HG02840 (cell line): Measurements from ENCODE around the gene CPNE7.

ENCODE experiments used
- ATAC-seq: cut with Tn5 transposase; IDR thresholded peaks from one replicate; pipeline ENCODE4 v1.9.1; 2021; ENCODE audit warnings: mild to moderate bottlenecking, moderate library complexity, moderate number of reproducible peaks; ENCODE audit not compliant: unreplicated experiment, low FRiP score

CPNE7 gene

DNA sequence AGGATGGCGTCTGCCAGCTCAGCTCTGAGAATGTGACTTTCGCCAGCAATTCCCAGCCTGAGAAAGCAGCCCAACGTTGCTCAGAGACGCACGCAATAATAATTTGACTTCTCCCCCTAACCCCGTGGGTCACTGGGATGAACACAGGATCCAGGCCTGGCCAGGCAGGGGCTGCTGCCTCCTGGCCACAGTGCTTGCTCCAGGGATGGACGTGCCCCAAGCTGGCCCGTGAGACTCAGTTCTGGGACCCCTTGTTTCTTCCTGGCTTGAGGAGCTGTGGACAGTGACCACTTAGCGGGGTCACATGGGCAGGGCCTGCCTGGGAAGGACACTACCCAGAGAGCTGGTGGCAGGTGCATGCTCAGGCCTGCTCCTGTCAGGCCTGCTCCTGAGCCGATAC, 24.3 kb downstream of the CPNE7 start:
- ATAC-seq: no peak

DNA sequence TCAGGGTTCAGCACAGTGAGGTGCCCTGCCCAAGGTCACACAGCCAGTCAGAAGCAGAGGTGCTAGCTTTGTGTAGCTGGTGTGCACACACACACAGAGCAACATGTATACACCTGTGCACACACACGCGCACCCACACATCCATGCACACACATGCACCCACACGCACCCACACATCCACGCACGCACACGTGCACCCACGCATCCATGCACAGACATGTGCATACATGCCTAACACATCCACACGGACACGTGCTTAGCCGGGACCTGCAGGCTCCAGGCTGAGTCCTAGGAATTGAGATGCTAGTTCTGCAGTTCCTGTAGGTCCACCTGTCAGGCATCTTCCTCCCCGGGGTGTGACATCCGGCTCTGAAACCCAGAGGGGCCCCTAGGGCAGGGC, 24.9 kb downstream of the CPNE7 start:
- ATAC-seq: no peak

DNA sequence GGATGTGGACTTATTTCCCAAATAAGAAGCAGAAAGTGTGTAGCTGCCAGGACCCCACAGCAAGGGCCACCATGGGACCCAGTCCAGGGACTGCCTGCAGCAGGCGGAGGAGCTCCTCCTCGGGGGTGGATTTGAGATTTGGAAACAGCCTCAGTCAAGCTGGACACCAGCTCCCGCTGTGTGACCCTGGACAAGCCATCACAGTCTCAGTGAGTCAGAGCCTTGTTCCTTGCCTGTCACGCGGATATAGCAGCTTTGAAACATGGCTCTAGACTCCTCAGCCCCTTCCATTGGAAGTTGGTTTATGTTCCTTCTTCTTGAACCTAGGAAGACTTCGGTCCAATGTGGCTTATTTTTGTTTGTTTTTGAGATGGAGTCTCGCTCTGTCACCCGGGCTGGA, 25.4 kb downstream of the CPNE7 start:
- no peak for ATAC-seq

DNA sequence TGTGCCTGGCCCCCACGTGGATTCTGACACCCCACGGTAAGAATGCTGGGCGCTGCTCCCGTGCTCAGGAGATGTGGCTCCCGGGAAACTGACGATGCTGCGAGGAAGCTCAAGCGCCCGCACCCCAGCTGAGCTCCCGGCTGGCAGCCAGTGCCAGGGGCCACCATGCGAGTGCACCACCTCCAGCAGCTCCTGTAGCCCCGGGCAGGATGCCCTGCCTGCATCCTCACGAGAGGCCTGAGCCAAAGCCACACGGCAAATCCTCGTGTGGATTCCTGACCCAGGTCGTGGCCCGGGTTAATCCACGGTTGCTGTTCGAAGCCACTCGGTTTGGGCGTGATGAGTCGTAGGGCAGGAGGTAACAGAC, 26.3 kb downstream of the CPNE7 start:
- no peak for ATAC-seq

DNA sequence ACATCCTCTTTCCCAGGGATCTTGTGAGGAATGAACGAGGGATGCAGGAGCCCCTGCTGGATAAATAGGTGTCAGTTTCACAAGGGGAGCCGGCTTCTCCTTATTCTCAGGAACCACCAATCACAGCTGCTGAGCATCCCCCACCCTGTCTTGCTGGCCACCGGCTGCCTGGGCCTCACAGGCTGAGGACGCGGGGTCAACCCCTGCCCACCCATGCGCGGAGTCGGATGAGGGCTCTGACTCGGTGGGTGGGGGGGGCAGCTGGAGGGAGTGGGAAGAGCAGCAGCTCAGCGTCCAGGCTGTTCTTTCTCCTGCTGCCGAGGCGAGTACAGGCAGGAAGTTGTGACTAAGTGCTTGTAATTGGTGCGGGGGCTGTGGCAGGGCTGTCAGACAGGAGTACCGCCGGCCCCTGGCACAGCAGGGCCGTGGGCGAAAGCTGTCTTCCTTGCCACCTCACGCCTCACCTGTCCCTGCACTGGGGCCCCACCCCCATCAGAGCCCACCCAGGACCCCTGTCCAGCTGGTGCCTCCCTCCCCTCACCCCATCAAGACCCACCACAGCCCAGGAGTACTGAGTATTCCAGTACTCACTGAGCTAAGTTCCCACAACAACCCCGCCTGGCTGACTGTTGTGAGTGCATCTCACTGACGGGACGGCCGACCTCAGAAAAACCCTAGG, 26.9 kb downstream of the CPNE7 start:
- no peak for ATAC-seq

DNA sequence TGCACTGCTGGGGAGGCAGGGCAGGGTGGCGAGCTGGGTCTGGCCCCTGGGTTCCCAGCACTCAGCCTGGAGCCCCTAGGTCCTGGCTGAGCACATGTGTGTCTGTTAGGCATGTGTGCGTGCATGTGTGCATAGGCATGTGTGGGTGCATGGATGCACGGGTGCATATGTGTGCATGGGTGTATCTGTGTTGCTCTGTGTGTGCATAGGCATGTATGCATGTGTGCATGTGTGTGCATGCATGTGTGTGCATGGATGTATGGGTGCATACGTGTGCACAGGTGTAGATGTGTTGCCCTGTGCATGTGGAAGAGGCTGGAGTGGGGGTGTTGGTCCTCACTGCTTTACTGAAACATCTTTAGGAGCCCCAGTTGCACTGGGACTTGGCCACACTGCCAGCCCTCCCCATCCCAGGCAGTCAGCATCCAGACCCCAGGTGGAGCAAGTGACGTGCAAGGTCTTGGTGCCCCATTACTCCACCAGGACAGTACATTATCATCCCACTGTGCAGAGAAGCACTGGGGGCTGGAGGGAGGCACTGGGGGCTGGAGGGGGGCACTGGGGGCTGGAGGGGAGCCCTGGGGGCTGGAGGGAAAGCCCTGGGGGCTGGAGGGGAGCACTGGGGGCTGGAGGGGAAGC, 27.5 kb downstream of the CPNE7 start:
- ATAC-seq: no peak

DNA sequence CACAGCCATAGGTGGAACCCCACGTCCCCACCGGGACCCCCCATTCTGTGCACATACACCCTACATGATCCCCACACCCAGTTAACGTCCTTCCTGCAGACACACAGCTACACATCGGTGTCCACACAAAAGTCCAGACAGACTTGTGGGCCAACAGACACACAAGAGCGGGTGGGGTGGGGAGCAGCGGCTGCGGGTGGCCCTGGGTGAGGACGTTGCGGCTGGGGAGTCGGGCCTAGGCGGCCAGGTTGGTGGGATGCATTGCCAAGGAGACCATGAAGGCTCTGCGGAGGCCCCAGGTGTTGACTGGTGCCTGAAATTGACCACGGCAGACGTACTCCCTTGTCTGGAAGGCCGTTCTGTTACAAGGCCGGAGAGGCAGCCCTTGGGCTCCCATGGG, 29.2 kb downstream of the CPNE7 start:
- ATAC-seq: no peak

DNA sequence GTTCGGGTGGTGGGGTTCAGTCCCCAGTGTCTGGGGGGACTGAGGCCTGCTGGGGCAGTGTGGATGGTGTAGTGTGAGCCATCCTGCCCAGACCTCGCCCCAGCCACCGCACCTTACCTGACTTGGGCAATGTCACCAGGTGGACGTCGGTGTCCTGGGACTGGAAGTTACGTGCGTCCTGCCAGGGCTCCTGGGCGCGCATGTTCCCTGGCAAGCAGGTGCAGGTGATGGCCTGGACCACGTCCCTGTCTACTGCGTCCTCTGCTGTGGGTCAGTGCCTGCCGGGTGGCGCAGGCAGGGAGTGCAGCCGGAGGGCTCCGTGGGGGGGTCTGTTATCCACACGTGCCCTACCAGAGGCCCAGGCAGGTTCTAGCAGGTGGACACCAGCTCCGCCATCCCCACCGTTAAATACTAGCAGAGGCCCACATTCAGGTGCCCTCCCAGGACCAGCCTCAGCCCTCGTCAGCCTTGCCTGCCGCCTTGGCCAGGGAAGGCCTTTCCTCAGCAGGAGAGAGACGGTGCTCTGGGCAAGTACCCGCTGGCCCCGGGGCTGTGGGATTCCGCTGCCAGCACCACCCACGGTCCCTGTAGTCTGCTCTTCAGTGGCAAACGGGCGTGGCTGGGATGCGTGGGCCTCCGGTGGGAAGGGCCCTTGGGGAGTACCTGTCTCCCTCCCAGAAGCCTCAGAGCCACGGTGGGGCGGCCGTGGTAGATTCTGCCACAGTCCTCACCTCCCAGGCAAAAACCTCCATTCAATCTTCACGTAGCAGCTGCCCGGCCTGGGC, 29.8 kb downstream of the CPNE7 start:
- no peak for ATAC-seq

DNA sequence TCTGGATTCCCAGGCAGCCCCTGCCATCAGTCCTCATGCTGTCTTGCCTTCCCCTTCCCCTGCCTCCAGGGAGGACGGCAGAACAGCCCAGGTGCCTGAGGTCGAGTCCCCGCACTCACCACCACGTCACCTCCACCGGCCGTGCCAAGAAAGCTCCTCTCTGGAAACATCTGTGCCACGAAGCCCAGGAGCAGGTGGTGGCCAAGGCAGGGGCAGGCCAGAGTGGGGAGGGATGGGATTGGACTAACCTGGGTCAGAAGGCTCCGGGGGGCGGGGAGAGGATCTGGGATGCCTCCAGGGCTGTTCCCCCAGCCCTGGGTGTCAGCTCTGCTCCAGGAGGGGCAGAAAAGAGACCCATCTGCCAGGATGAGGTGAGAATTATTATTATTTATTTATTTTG, 30.4 kb downstream of the CPNE7 start:
- no peak for ATAC-seq

DNA sequence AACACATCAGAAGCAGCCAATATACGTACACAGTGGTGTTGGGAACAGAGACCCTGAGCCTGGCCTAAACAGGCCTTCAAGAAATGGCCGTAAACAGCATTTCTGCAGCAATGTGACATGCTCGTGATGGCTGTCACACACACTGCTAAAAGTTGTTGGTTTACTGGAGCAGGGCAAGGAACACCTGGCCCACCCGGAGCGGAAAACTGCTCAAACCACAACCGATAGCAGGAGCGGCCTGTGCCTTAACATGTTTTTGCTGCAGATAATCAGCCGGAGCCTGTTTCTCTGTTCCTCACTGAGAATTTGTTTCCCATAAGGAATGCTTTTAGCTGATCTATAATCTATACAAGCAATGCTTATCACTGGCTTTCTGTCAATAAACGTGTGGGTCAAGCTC, 31.9 kb downstream of the CPNE7 start:
- ATAC-seq: no peak

DNA sequence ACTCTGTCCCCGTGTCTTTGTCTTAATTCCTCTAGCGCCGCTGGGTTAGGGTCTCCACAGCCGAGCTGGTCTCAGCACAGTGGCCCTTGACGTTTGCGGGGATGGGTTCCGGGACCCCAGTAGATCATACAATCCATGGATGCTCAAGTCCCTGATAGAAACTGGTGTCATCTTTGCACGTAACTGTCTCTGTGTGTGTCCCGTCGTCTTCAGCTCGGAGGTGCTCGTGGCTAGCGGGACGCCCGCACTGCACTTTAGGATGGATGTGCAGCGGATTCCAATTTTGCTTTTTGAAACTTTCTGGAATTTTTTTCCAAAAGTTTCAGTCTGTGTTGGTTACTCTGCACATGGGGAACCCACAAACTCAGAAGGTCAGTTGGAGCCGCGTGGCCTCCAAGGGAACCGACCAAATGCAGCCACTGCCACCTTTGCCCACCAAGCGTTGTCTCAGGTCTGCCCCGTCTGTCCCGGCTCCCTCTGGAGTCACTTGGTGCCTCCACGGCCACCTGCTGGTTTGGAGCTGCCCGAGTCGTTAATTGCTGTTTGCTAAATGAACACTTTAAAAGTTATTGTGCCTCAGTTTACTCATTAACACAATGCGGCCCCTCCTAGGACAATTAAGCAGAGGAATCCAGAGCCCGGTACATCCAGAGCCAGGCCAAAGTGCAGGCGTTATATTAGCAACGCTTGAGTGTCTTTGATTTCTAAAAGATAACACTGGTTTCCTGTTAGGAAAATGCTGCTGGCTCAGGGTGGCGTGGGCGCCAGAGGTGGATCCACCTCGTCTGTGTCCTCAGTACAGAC, 32.6 kb downstream of the CPNE7 start:
- ATAC-seq: no peak

DNA sequence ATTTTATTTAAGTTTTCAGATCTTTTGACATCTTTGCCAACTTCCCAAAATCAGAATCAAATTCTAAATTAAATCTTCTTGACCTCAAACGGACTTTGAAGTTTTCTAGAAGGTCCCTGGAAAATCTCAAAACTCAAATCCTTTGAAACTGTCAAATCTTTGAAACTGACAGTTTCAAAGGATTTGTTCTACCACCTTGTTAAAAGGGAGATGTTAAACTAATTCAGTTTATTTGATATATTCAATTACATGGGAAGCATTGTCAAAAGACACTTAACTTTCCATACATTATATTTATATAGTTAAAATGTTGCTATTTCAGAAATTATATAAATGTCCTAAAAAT, 34.5 kb downstream of the CPNE7 start:
- ATAC-seq: no peak

DNA sequence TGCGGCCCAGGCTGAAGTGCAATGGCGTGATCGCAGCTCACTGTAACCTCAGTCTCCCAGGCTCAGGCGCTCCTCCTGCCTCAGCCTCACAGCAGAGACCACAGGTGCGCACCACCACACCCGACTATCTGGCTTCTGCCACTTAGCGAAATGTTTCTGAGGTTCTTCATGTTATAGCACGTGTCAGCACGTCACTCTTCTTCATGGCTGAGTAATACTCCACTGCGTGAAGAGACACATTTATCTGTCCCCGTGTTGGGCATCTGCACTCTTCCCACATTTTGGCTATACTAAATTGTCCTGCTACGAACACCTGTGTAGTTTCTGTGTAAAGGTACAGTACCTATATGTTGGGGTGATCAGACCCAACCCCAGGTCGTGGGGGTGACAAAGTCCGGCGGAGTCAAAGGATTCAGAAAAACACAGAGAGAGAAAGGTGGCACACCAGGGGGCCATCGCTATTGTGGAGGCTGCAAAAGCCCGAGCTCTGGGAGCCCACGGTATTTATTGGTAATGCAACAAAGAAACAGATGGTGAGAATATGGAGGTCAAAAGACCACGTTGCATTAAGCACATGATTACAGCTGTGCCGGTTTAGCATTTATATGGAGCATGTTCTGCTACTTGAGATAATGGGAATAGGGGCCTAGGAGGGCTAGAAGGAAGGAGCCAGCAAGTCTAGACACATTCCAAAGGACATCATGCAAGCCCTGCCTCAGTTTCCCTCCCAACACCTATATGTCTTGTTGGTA, 37.0 kb downstream of the CPNE7 start:
- no peak for ATAC-seq

DNA sequence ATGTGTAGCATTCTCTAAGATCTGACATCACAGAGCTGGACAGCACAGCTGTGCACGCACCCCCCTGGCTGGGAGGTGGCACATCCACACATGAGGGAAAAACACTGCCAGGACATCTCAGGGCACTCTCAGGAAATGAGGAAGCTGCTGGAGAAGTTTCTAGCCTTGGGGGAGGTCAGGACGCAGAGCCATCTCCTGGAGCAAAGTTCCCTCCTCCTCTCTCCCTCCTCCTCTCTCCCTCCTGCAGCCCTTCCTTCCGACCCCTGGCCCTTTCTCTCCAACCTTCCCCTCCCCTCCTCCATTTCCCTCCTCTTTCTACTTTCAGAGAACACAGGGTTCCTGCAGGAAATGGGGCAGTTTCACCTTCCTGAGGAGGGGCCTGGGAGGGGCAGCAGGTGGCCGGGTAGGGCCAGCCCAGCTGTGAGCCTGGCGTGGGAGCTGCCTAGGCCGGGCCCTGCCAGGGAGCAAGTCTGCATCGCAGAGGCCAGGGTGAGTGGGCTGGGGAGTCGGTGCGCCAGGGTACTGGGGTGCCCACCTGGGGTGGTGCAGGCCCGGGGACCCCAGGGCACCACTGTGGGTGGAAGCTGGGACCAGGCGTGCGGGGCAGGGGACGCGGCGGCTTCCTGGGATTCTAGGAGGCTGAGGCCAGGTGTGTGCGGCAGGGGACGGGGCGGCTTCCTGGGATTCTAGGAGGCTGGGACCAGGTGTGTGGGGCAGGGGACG, 37.8 kb downstream of the CPNE7 start, which contains the start of gene DPEP1:
Gene DPEP1, plus strand, starts transcription at position 412 of the 723 bp plus-strand sequence. CDS start 16,769 bp downstream, outside the sequence.
- ATAC-seq: no peak

DNA sequence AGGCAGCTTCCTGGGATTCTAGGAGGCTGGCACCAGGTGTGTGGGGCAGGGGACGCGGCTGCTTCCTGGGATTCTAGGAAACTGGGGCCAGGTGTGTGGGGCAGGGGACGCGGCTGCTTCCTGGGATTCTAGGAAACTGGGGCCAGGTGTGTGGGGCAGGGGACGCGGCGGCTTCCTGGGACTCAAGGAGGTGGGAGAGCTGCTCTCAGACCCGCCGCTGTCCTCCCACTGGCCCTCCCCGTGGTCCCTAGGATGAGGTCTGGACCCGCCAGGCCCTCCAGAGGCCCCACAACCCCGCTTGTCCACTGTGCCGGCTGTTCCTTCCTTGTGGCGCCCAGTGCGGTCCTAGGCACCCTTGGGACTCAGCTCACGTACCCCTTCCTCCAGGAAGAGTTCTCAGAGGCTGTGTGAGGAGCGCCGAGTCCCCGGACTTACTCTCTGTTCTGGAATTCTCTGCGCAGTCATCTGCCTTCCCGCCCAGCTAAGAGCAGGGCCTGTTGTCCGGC, 38.4 kb downstream of the CPNE7 start:
- no peak for ATAC-seq

DNA sequence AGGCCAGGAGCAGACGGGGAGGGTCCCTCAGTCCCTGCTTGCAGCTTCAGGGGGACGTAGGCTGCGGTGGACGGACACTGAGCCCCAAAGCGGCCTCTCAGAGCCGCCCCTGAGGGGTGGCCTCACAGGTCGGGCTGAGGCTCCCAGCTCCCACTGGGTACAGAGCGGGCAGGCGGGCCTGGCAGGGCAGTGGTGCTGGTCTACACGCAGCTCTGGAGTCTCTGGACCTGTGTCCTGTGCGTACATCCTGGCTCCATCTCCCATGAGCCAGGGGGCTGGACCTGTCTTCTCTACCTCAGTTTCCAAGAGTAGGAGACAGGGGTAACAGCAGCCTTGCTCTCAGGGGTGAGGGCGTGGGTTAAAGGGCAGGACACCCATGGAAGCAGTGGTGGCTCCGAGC, 39.6 kb downstream of the CPNE7 start:
- no peak for ATAC-seq

DNA sequence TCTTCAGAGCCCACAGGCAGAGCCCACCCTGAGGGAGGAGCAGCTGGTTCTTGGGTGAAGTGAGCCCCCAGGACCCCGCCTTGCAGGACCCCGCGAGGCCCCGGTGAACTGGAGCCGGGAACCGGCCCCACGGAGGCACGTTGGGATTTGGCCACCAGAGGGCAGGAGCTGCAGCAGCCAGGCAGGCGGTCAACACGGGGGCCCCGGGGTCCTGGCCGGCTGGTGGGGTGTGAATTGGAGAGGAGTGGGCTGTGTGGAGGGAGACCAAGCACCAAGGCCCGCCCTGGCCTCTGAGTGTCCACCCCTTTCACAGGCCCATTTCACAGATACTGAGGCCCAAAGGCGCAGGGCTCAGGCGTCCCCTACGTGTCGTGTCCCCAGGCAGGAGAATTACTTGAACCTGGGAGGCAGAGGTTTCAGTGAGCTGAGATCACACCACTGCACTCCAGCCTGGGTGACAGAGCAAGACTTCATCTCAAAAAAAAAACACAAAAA, 40.1 kb downstream of the CPNE7 start:
- no peak for ATAC-seq

DNA sequence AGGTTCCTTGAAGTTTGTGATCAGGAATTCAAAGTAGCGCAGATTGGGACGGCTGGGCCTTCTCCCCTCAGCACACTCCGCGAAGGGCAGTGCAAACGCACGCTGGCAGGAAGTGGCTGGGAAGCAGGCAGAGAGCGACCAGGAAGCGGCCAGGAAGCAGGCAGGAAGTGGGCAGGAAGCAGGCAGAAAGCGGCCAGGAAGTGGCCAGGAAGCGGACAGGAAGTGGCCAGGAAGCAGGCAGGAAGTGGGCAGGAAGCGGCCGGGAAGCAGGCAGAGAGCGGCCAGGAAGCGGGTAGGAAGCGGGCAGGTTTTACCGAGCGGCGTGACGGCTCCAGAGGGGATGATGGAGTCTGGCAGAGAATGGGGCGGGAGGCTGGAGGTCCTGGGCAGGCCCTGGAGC, 41.1 kb downstream of the CPNE7 start:
- no peak for ATAC-seq

DNA sequence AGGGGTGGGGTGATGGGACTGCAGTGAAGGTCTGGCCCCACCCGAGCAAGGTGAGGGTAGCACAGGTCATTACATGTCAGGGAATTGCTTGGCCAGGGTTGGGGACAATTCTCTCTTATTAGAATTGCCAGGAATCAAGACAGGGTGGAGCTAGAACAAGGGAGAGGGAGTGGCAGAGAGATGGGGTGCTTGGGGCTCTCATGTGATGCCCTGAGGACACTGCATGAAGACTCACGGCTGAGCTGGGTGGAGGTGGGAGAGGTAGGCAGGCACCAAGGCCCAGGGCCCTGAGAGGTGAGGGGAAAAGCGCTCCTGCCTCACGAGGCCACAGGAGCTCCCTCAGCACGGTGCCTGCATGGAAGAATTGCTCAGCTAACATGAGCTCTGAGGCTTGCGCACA, 41.5 kb downstream of the CPNE7 start:
- no peak for ATAC-seq
